HepG2 (cell line): ENCODE results near the gene CADM4. TPM values are rescaled to one million over a fixed set of nuclear protein-coding genes. Genes with fewer than 3 reads are reported as not detected.
A peak's percentile ranks its signal among the peaks of the same experiment; 100 is the strongest.

ENCODE experiments used
- CHD4 ChIP-seq: fragments of 200-600 bp; sonication (generic); IDR thresholded peaks from 2 replicates; pipeline ENCODE4 v1.7.0; 2017; ENCODE audit warnings: mild to moderate bottlenecking, low read length, borderline replicate concordance
- FOXK2 ChIP-seq: fragments of 450-650 bp; IDR thresholded peaks from 2 replicates; pipeline ENCODE4 v1.6.1; 2016
- HNRNPL ChIP-seq: fragments of 200-400 bp; formaldehyde crosslinking; IDR thresholded peaks from 2 replicates; pipeline ENCODE4 v1.6.1; 2017; ENCODE audit warnings: mild to moderate bottlenecking, low read depth, low read length
- MEF2D ChIP-seq: sonication (generic); formaldehyde crosslinking; IDR thresholded peaks from 2 replicates; pipeline ENCODE4 v1.5.1; 2020; ENCODE audit warnings: mild to moderate bottlenecking, missing genetic modification reagents
- NFE2 ChIP-seq: sonication (generic); formaldehyde crosslinking; IDR thresholded peaks from 2 replicates; pipeline ENCODE4 v1.4.0; 2020; ENCODE audit warnings: missing genetic modification reagents
- NFKB2 ChIP-seq: sonication (generic); formaldehyde crosslinking; IDR thresholded peaks from 2 replicates; pipeline ENCODE4 v1.4.0; 2020; ENCODE audit warnings: missing genetic modification reagents, borderline replicate concordance
- PAWR ChIP-seq: sonication (generic); formaldehyde crosslinking; IDR thresholded peaks from 2 replicates; pipeline ENCODE4 v1.4.0; 2020; ENCODE audit warnings: missing genetic modification reagents, mild to moderate bottlenecking, borderline replicate concordance
- STAG1 ChIP-seq: sonication (generic); formaldehyde crosslinking; IDR thresholded peaks from 2 replicates; pipeline ENCODE4 v1.4.0; 2020; ENCODE audit warnings: missing genetic modification reagents
- TMF1 ChIP-seq: sonication (generic); formaldehyde crosslinking; IDR thresholded peaks from 2 replicates; pipeline ENCODE4 v1.8.1; 2022; ENCODE audit warnings: low read depth, missing genetic modification reagents
- ZIK1 ChIP-seq: sonication (generic); formaldehyde crosslinking; IDR thresholded peaks from 2 replicates; pipeline ENCODE4 v1.5.0; 2020; ENCODE audit warnings: mild to moderate bottlenecking, low read depth, missing genetic modification reagents, borderline replicate concordance
- ZNF746 ChIP-seq: sonication (generic); formaldehyde crosslinking; IDR thresholded peaks from 2 replicates; pipeline ENCODE4 v1.8.0; 2022; ENCODE audit warnings: mild to moderate bottlenecking, missing genetic modification reagents
- ZNF776 ChIP-seq: sonication (generic); formaldehyde crosslinking; IDR thresholded peaks from 2 replicates; pipeline ENCODE4 v1.4.0; 2020; ENCODE audit warnings: mild to moderate bottlenecking, missing genetic modification reagents
- ZSCAN12 ChIP-seq: sonication (generic); formaldehyde crosslinking; IDR thresholded peaks from 2 replicates; pipeline ENCODE4 v1.9.0; 2021; ENCODE audit warnings: mild to moderate bottlenecking, missing genetic modification reagents
- ZSCAN25 ChIP-seq: sonication (generic); formaldehyde crosslinking; IDR thresholded peaks from 2 replicates; pipeline ENCODE4 v1.8.0; 2022; ENCODE audit warnings: mild to moderate bottlenecking, missing genetic modification reagents
- ZSCAN9 ChIP-seq: IDR thresholded peaks from 2 replicates; pipeline ENCODE4 v1.6.1; 2016; ENCODE audit warnings: borderline replicate concordance
- polyA plus RNA-seq, 8 experiments: library from polyadenylated mRNA; depleted of rRNA in 3 of 8; stranded (reverse) in 7 of 8; unstranded in 1 of 8; fragments of >200 nt; fragmentation: Illumina TruSeq in 4 of 8; extraction: Trizol in 4 of 8; gene quantifications; 2 replicates each; pipeline versions ENCODE4 v1.2.1 to v1.2.3, GENCODE V29; 2011 to 2016; ENCODE audit warnings: low read depth in 4 of 8, missing spikeins in 1 of 8, mixed read lengths in 1 of 8; ENCODE audit not compliant: insufficient read depth in 1 of 8
- total RNA-seq, 5 experiments: library from RNA; depleted of rRNA; stranded (reverse); fragments of >200 nt; fragmentation: Illumina TruSeq; extraction: Trizol; gene quantifications; 2 replicates each; pipeline ENCODE4 v1.2.3, GENCODE V29; 2016; ENCODE audit warnings: low read depth in 1 of 5
- TF ChIP-seq, protein P1 (sequence below): sonication (generic); formaldehyde crosslinking; IDR thresholded peaks from 2 replicates; pipeline ENCODE4 v1.4.0; 2020; ENCODE audit warnings: missing genetic modification reagents, mild to moderate bottlenecking, borderline replicate concordance
- TF ChIP-seq, protein P2 (sequence below): sonication (generic); formaldehyde crosslinking; IDR thresholded peaks from 2 replicates; pipeline ENCODE4 v1.5.0; 2020; ENCODE audit warnings: mild to moderate bottlenecking, missing genetic modification reagents
- TF ChIP-seq, protein P3 (sequence below): sonication (generic); formaldehyde crosslinking; IDR thresholded peaks from 2 replicates; pipeline ENCODE4 v1.4.0; 2020; ENCODE audit warnings: missing genetic modification reagents, borderline replicate concordance
- TF ChIP-seq, protein P4 (sequence below): sonication (generic); formaldehyde crosslinking; IDR thresholded peaks from 2 replicates; pipeline ENCODE4 v1.4.0; 2020; ENCODE audit warnings: mild to moderate bottlenecking, missing genetic modification reagents

The CADM4 gene
- total and polyA plus RNA-seq, 2 of the 13 experiments (the other 11 are each of a cell fraction or from before 2014, with no cell fraction given) = 8.5 to 16.0 TPM

DNA sequence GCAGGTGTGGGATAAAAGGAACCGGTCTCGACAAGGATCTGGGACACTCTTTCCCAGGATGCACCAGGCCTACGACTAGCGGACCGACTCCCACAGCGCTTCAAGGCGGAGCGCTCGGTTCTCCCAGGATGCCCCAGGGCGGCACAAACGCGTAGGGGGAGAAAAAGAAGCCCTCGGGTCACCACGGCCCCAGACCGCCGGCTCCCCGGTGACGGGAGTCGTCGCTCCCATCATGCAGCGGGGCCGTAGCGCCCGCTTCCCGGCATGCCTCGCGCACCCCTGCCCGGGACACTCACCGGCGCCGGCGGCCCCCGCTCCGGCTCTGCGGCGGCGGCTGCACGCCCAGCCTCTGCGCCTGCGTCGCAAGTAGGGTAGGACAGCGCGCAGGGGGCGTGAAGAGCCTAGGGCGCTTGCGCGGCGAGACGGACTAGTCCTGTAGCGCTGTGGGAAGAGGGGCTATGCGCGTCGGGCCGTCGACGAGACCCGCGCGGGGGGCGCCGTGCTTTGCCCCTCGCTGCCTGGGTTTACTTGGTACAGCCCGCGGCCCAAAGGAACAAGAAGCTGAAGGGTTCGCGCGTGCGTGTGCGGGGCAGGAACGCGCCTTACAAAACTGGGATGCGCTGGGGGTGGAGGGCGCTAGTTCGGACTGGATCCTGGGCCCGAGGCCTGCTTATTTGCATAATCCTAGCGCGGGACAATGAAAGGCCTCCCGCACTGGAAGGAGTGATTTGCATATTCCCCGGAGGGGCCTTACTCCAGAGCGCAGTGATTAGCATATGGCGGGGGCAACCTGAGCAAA lies 20.2 kb downstream of the CADM4 start, which contains the start of gene ZNF428 (continued):
- TF ChIP-seq, protein P1, sequence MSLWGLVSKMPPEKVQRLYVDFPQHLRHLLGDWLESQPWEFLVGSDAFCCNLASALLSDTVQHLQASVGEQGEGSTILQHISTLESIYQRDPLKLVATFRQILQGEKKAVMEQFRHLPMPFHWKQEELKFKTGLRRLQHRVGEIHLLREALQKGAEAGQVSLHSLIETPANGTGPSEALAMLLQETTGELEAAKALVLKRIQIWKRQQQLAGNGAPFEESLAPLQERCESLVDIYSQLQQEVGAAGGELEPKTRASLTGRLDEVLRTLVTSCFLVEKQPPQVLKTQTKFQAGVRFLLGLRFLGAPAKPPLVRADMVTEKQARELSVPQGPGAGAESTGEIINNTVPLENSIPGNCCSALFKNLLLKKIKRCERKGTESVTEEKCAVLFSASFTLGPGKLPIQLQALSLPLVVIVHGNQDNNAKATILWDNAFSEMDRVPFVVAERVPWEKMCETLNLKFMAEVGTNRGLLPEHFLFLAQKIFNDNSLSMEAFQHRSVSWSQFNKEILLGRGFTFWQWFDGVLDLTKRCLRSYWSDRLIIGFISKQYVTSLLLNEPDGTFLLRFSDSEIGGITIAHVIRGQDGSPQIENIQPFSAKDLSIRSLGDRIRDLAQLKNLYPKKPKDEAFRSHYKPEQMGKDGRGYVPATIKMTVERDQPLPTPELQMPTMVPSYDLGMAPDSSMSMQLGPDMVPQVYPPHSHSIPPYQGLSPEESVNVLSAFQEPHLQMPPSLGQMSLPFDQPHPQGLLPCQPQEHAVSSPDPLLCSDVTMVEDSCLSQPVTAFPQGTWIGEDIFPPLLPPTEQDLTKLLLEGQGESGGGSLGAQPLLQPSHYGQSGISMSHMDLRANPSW = peak; percentile 36; the same call in 1 of the 2 replicates
- TF ChIP-seq STAG1 (no peak; the same call in 1 of the 2 replicates), ZSCAN12 (CRISPR knock-in tag) (0 out of 2 replicates have a peak, but pooled peaks have one; percentile 76), ZNF776 (CRISPR knock-in tag) (peak; percentile 96; the same call in 1 of the 2 replicates), NFE2 (CRISPR knock-in tag) (no peak), ZNF746 (CRISPR knock-in tag) (0 out of 2 replicates have a peak, but pooled peaks have one; percentile 56), ZSCAN9 (no peak; the same call in 1 of the 2 replicates), MEF2D (CRISPR knock-in tag) (peak; percentile 82), TMF1 (CRISPR knock-in tag) (0 out of 2 replicates have a peak, but pooled peaks have one; percentile 40), HNRNPL (0 out of 2 replicates have a peak, but pooled peaks have one; percentile 25), CHD4 (no peak), FOXK2 (no peak), ZSCAN25 (CRISPR knock-in tag) (peak; percentile 66), ZIK1 (CRISPR knock-in tag) (peak; percentile 79; the same call in 1 of the 2 replicates), PAWR (CRISPR knock-in tag) (peak; percentile 80), NFKB2 (CRISPR knock-in tag) (peak; percentile 85; the same call in 1 of the 2 replicates)
- TF ChIP-seq, protein P2, sequence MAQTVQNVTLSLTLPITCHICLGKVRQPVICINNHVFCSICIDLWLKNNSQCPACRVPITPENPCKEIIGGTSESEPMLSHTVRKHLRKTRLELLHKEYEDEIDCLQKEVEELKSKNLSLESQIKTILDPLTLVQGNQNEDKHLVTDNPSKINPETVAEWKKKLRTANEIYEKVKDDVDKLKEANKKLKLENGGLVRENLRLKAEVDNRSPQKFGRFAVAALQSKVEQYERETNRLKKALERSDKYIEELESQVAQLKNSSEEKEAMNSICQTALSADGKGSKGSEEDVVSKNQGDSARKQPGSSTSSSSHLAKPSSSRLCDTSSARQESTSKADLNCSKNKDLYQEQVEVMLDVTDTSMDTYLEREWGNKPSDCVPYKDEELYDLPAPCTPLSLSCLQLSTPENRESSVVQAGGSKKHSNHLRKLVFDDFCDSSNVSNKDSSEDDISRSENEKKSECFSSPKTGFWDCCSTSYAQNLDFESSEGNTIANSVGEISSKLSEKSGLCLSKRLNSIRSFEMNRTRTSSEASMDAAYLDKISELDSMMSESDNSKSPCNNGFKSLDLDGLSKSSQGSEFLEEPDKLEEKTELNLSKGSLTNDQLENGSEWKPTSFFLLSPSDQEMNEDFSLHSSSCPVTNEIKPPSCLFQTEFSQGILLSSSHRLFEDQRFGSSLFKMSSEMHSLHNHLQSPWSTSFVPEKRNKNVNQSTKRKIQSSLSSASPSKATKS (CRISPR knock-in tag) = no peak
- TF ChIP-seq, protein P3, sequence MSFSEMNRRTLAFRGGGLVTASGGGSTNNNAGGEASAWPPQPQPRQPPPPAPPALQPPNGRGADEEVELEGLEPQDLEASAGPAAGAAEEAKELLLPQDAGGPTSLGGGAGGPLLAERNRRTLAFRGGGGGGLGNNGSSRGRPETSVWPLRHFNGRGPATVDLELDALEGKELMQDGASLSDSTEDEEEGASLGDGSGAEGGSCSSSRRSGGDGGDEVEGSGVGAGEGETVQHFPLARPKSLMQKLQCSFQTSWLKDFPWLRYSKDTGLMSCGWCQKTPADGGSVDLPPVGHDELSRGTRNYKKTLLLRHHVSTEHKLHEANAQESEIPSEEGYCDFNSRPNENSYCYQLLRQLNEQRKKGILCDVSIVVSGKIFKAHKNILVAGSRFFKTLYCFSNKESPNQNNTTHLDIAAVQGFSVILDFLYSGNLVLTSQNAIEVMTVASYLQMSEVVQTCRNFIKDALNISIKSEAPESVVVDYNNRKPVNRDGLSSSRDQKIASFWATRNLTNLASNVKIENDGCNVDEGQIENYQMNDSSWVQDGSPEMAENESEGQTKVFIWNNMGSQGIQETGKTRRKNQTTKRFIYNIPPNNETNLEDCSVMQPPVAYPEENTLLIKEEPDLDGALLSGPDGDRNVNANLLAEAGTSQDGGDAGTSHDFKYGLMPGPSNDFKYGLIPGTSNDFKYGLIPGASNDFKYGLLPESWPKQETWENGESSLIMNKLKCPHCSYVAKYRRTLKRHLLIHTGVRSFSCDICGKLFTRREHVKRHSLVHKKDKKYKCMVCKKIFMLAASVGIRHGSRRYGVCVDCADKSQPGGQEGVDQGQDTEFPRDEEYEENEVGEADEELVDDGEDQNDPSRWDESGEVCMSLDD (CRISPR knock-in tag) = peak; percentile 62; the same call in 1 of the 2 replicates
- TF ChIP-seq, protein P4, sequence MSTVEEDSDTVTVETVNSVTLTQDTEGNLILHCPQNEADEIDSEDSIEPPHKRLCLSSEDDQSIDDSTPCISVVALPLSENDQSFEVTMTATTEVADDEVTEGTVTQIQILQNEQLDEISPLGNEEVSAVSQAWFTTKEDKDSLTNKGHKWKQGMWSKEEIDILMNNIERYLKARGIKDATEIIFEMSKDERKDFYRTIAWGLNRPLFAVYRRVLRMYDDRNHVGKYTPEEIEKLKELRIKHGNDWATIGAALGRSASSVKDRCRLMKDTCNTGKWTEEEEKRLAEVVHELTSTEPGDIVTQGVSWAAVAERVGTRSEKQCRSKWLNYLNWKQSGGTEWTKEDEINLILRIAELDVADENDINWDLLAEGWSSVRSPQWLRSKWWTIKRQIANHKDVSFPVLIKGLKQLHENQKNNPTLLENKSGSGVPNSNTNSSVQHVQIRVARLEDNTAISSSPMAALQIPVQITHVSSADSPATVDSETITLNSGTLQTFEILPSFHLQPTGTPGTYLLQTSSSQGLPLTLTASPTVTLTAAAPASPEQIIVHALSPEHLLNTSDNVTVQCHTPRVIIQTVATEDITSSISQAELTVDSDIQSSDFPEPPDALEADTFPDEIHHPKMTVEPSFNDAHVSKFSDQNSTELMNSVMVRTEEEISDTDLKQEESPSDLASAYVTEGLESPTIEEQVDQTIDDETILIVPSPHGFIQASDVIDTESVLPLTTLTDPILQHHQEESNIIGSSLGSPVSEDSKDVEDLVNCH (CRISPR knock-in tag) = no peak
